Neural crest cell (in vitro differentiated cells): ENCODE measurements around the gene MYOM1. TPM values are rescaled to one million over a fixed set of nuclear protein-coding genes. Genes with fewer than 3 reads are reported as not detected.

Experiments
- DNase-seq: peaks from one replicate; pipeline ENCODE4 v3.0.0; 2021; ENCODE audit warnings: low read depth, mixed read lengths, low spot score
- H3K27ac Mint-ChIP-seq: one replicate; pipeline ENCODE4 v1.8.0; 2021; ENCODE audit warnings: mild to moderate bottlenecking, mixed read lengths; ENCODE audit not compliant: unreplicated experiment
- H3K27me3 Mint-ChIP-seq: 2 replicates; pipeline ENCODE4 v1.8.0; 2021; ENCODE audit warnings: low read depth, mild to moderate bottlenecking, mixed read lengths
- H3K36me3 Mint-ChIP-seq: 2 replicates; pipeline ENCODE4 v1.8.0; 2021; ENCODE audit warnings: low read depth, mild to moderate bottlenecking, mixed read lengths
- H3K4me1 Mint-ChIP-seq: 2 replicates; pipeline ENCODE4 v1.8.0; 2021; ENCODE audit warnings: mixed read lengths
- H3K4me3 Mint-ChIP-seq: one replicate; pipeline ENCODE4 v1.8.0; 2021; ENCODE audit warnings: mild to moderate bottlenecking, mixed read lengths
- H3K9me3 Mint-ChIP-seq: 2 replicates; pipeline ENCODE4 v1.8.0; 2021; ENCODE audit warnings: mixed read lengths
- total RNA-seq: library from RNA; stranded (reverse); gene quantifications from 2 replicates; pipeline ENCODE4 v1.2.1, GENCODE V29; 2021
- TF ChIP-seq, protein P1 (sequence below): fragments of 200-600 bp; sonication (generic); conservative IDR thresholded peaks from 2 replicates; pipeline ENCODE4 v1.5.0; 2021; ENCODE audit warnings: antibody characterized with exemption, mild to moderate bottlenecking

The MYOM1 gene
- total RNA-seq, 1 donor from 2014 or later: 0.89 TPM

DNA sequence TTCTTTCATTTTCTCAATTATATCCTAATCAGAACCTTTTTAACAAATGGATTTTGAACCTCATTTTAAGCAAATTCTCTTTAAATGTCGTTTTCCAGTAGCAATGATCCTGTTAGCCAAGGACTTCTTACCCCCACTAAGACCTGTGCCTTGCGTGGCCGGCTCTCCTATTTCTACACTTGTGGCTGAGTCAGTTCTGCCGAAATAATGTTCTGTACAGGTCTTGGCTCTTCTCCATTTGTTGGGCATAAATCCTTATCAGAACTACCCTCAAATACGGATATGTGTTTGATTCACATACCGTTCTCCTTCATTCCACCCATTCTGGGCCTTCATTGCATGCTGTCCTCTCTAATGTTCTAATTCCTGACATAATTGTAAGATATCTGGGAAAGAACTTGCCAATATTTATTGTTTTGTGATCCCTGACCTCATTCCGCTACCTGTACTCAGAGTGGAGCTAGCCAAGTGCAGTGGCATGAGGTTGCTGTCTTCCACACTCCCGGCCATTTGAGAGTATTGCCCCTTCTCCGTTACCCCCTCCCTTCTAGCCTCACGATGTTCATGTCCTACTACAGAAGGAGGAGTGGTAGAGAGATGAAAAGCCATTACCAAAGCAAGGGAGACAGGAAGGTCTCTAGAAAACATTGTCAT is 78.7 kb downstream of the MYOM1 start:
- H3K4me3 Mint-ChIP-seq: no peak overlapping the region
- no peaks in the 10 kb centered on the region for H3K4me1 Mint-ChIP-seq
- TF ChIP-seq, protein P1, sequence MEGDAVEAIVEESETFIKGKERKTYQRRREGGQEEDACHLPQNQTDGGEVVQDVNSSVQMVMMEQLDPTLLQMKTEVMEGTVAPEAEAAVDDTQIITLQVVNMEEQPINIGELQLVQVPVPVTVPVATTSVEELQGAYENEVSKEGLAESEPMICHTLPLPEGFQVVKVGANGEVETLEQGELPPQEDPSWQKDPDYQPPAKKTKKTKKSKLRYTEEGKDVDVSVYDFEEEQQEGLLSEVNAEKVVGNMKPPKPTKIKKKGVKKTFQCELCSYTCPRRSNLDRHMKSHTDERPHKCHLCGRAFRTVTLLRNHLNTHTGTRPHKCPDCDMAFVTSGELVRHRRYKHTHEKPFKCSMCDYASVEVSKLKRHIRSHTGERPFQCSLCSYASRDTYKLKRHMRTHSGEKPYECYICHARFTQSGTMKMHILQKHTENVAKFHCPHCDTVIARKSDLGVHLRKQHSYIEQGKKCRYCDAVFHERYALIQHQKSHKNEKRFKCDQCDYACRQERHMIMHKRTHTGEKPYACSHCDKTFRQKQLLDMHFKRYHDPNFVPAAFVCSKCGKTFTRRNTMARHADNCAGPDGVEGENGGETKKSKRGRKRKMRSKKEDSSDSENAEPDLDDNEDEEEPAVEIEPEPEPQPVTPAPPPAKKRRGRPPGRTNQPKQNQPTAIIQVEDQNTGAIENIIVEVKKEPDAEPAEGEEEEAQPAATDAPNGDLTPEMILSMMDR: no peak
- no peak overlapping the region for H3K27ac Mint-ChIP-seq
- peaks cover 9% of the 10 kb centered on the region for H3K9me3 Mint-ChIP-seq
- H3K27me3 Mint-ChIP-seq: no peaks in the 10 kb centered on the region
- no peak for DNase-seq
- no peaks in the 10 kb centered on the region for H3K36me3 Mint-ChIP-seq

DNA sequence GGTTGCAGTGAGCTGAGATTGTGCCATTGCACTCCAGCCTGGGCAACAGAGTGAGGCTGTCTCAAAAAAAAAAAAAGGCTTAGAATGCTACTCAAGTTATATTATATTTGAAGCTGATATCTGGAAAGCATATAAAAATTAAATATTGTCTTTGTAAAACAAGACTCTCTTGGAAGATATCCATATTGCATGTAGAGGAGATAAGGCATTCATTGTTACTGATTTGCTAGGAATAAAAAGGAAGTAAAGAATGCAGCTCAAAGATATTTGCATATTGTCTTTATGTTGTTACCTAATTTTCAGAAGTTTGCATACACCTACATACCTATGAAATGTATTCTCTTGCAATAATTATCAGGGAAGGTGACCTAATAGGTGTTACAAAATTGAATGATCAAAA is 79.4 kb downstream of the MYOM1 start:
- Mint-ChIP-seq H3K36me3 (no peaks in the 10 kb centered on the region), H3K4me1 (no peaks in the 10 kb centered on the region), H3K27ac (no peak overlapping the region), H3K4me3 (no peak overlapping the region), H3K9me3 (peaks cover 9% of the 10 kb centered on the region), H3K27me3 (no peaks in the 10 kb centered on the region)
- TF ChIP-seq, protein P1: no peak
- DNase-seq: no peak

DNA sequence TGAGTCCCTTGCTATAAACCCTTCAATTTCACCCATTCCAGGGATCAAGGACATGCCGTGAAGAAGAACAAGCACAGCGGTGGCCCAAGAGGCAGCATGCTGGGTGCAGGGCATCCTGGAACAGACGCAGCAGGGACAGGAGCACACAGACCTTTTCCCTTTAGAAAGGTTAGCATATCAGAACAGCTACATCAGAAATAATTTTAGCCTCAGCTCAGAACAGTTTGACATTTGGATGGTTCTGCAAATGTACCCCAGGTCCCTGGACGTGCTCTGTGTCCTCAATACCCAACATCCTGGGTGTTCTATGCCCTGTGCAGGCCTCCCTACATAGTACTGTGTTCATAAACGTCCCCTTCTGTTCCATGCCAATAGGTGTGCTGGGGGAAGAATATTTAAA is 80.4 kb downstream of the MYOM1 start:
- Mint-ChIP-seq H3K4me3 (no peak overlapping the region), H3K27ac (no peak overlapping the region), H3K4me1 (no peaks in the 10 kb centered on the region), H3K27me3 (no peaks in the 10 kb centered on the region), H3K9me3 (peaks cover 9% of the 10 kb centered on the region), H3K36me3 (no peaks in the 10 kb centered on the region)
- no peak for DNase-seq
- TF ChIP-seq, protein P1: no peak

DNA sequence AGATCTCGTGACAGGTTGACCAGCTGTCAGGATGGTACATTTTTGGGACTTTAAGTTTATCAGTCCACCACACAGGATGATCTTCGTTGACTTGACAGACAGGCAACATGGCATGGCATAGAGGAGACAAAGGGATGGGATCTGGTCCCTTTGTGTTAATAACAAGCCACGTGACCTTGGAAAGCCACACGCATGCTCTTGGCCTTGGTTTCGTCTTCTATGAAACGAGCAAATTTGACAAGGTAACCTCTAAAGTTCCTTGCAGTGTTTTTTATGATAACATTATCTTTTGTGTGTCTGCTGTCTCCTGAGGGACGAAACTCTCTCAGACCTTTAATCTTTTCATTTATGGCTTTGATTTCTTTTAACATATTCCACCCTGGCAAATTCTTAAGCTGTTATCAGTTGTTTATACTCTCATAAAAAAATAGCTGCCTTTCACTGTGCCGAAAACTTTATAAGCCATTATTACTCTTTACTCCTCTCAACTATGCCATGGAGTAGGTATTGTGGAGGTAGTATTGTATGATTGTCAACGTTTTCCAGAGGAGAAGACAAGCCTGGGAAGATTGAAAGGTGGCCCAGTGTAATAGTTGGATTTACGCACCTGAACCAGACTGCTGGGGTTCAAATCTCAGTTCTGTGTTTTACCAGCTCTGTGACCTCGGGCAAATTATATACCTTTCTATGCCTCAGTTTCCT is 81.3 kb downstream of the MYOM1 start:
- Mint-ChIP-seq H3K27ac (no peak overlapping the region), H3K9me3 (peaks cover 9% of the 10 kb centered on the region), H3K36me3 (no peaks in the 10 kb centered on the region), H3K4me1 (no peaks in the 10 kb centered on the region), H3K4me3 (no peak overlapping the region), H3K27me3 (no peaks in the 10 kb centered on the region)
- TF ChIP-seq, protein P1: no peak
- DNase-seq: no peak

DNA sequence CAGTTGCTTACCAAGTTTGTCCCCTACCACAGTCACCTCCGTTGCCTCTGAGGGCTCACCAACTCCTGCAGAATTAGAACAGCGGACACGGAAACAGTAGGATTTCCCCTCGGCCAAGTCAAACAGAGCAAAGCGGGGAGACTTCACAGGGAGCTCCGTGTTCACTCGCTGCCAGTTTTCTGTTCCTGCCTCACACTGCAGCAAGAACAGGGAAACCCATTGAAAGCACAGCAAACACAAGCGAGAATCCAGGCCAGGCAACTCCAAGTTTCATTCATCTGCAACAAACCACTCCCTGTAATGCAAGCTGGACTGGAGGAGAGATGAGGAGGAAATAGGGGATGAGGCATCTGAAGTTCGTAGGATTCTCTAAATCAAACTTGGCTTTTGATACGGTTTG is 84.2 kb downstream of the MYOM1 start:
- Mint-ChIP-seq H3K27me3 (no peaks in the 10 kb centered on the region), H3K4me3 (no peak overlapping the region)

More for the DNA sequence above, 84.2 kb downstream of the MYOM1 start:
- TF ChIP-seq, protein P1: no peak
- Mint-ChIP-seq H3K27ac (no peak overlapping the region), H3K4me1 (no peaks in the 10 kb centered on the region), H3K36me3 (no peaks in the 10 kb centered on the region), H3K9me3 (peaks cover 2% of the 10 kb centered on the region)
- no peak for DNase-seq
